SU-DHL-6 (cell line): ENCODE results near the gene RPL41.

Source experiments
- CTCF ChIP-seq: fragments of 200-600 bp; sonication (generic); IDR thresholded peaks from one replicate; pipeline ENCODE4 v1.5.1; 2017; ENCODE audit warnings: antibody characterized with exemption, mild to moderate bottlenecking, low read length, moderate library complexity; ENCODE audit not compliant: insufficient read depth, poor library complexity, severe bottlenecking
- EZH2phosphoT487 ChIP-seq: fragments of 200-600 bp; sonication (generic), shearing (Covaris generic); conservative IDR thresholded peaks from 2 replicates; pipeline ENCODE4 v1.6.1; 2018; ENCODE audit warnings: mild to moderate bottlenecking, antibody characterized with exemption, low read length, moderate library complexity, mixed read lengths

GRCh38 chr12:56078427-56078826, 38.0 kb upstream of the RPL41 start:
- TF ChIP-seq CTCF, result no peak
- TF ChIP-seq EZH2phosphoT487, result no peak
